ENCODE results near the gene EDARADD. TPM values are rescaled to one million over a fixed set of nuclear protein-coding genes. Genes with fewer than 3 reads are reported as not detected.

EDARADD gene
- total and polyA plus RNA-seq, 2 of the 8 experiments (the other 6 are each of a cell fraction or from before 2014, with no cell fraction given) = 3.4 to 6.1 TPM

DNA sequence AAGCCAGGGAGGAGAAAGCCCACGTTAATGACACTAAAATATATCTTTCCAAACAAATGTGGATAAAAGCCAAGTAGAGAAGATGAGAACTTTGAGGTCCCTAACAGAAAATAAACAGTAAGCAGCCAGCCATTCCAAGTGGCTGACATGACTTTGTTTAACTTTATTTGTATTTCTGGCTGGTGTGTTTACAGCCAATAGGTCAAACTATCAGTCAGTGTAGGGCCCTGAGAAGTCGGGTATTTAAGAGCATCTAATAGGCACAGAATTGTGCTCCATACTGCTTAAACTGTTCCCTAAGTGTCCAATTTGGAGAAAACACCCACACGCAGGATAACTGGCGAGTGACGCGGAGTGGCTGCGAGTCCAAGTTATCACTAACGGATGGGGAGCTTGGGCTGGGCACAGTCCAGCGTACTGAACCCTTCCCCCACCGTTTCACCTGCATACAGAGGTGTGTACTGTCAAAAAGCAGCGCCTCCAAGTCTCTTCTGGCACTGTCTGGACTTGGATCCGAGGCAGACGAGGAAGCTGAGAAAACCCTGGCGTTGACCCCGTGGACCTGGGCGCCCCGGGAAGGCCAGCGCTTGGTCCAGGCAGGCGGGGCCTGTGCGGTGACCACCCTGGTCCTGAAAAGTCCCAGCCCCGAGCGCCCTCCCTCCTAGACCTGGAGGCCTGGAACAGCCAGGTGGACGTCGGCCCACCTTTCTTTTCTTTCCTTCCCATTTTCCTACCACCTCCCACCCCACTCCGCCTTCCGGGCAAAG, 129.0 kb downstream of the EDARADD start:
- Histone ChIP-seq H4K91ac (replicated peaks; ENCODE audit: insufficient read length, low read length) (peak overlapping the region; percentile 75), H3K36me3 (ENCODE audit: control insufficient read depth in 2 of 4, insufficient read depth in 4 of 4, low read length in 3 of 4) (no peaks in the 10 kb centered on the region), H2BK120ac (replicated peaks; ENCODE audit: low read depth, low read length) (peak overlapping the region; percentile 0), H3K14ac (ENCODE audit: insufficient read length) (no peak overlapping the region), H3K79me1 (ENCODE audit: low read depth, low read length) (no peaks in the 10 kb centered on the region), H3K79me2 (ENCODE audit: control insufficient read depth in 1 of 2, insufficient read depth in 2 of 2, low read length in 2 of 2) (no peaks in the 10 kb centered on the region), H2BK20ac (ENCODE audit: low read length) (no peak overlapping the region), H3K27ac (ENCODE audit: low read depth, low read length) (no peak overlapping the region), H4K8ac (ENCODE audit: extremely low read depth, insufficient read depth, low read length) (peak overlapping the region; percentile 75; the same call in 1 of the 2 replicates), H2BK15ac (ENCODE audit: low read length) (peak overlapping the region; percentile 46; the same call in 1 of the 2 replicates), H3K4me3 (ENCODE audit: extremely low read depth in 1 of 4, insufficient read depth in 2 of 4, low read depth in 3 of 4, low read length in 4 of 4) (peak overlapping the region; percentile 67 to 83 (median 76)), H3K27me3 (replicated peaks in 1 of 4; ENCODE audit: control insufficient read depth in 3 of 4, extremely low read depth in 1 of 4, insufficient read depth in 3 of 4, low read length in 3 of 4) (peaks cover 0 to 21% (median 11%) of the 10 kb centered on the region in 4 experiments; a peak in 5 of 7 replicates), H4K5ac (ENCODE audit: insufficient read length, low read depth, low read length) (no peak overlapping the region), H2BK5ac (ENCODE audit: low read depth, low read length) (no peak overlapping the region), H3K56ac (replicated peaks; ENCODE audit: insufficient read length, low read depth, low read length) (no peak overlapping the region), H3K23me2 (ENCODE audit: low read depth, low read length) (peaks cover 12% of the 10 kb centered on the region), H3K23ac (ENCODE audit: insufficient read length) (no peak overlapping the region), H2AK5ac (ENCODE audit: low read depth, low read length) (no peak overlapping the region), H2AFZ (ENCODE audit: low read length) (peak overlapping the region; percentile 78), H3K9ac (replicated peaks in 1 of 4; ENCODE audit: extremely low read depth in 1 of 4, low read depth in 3 of 4, low read length in 3 of 4) (peak overlapping the region in 1 of 4 experiments; percentile 10; a peak in 1 of 7 replicates), H4K20me1 (replicated peaks in 1 of 2; ENCODE audit: control insufficient read depth in 1 of 2, insufficient read depth in 2 of 2, low read length in 2 of 2) (no peaks in the 10 kb centered on the region), H2BK12ac (ENCODE audit: low read depth, low read length) (0 out of 2 replicates have a peak overlapping the region, but pooled peaks have one; percentile 68), H3K4me2 (ENCODE audit: insufficient read depth in 1 of 2, low read depth in 2 of 2, low read length in 2 of 2) (peak overlapping the region; percentile 93 to 98), H3K18ac (ENCODE audit: extremely low read depth, low read length) (peak overlapping the region; percentile 83), H3K9me3 (ENCODE audit: insufficient read depth in 2 of 2, low read depth in 1 of 2, low read length in 1 of 2) (no peaks in the 10 kb centered on the region), H3K4ac (replicated peaks; ENCODE audit: insufficient read length, low read depth, low read length) (no peak overlapping the region), H3K4me1 (replicated peaks in 1 of 4; ENCODE audit: control insufficient read depth in 3 of 4, insufficient read depth in 4 of 4, low read length in 3 of 4) (no peaks in the 10 kb centered on the region; a peak in 3 of 7 replicates)
- FAIRE-seq = no peak
- 64% methylated on average over 26 of the region's 26 CpGs; no CpG with 5 or more reads in 1 of the 2 experiments for WGBS, 2 experiments (ENCODE audit: extremely low coverage in 1 of 2, insufficient coverage in 1 of 2, insufficient read length in 1 of 2, insufficient replicate concordance in 2 of 2, low coverage in 1 of 2, low lambda C conversion rate in 2 of 2, missing lambda C conversion rate in 1 of 2)
- POLR2A ChIA-PET (ENCODE audit: partially characterized antibody) = interaction anchor here (1.8 to 2.0 kb wide), 2 partner anchors 9 to 12 kb away, joined by 4 to 5 read pairs; no protein-coding TSS in a partner anchor
- CTCF ChIA-PET (ENCODE audit: partially characterized antibody) = interaction anchor here (0.6 to 0.7 kb wide), 2 partner anchors 10 to 45 kb away, joined by 3 read pairs; no protein-coding TSS in a partner anchor
- peak in 1 of 2 experiments; percentile 63 for DNase-seq (ENCODE audit: low read depth in 1 of 2, low spot score in 2 of 2)
- no peak for TF ChIP-seq TAF1 (IDR thresholded peaks at IDR 0.05; ENCODE audit: low read depth, low read length)
- TF ChIP-seq KDM5A (IDR thresholded peaks at IDR 0.05; ENCODE audit: low read length) = no peak
- TF ChIP-seq, protein P1, sequence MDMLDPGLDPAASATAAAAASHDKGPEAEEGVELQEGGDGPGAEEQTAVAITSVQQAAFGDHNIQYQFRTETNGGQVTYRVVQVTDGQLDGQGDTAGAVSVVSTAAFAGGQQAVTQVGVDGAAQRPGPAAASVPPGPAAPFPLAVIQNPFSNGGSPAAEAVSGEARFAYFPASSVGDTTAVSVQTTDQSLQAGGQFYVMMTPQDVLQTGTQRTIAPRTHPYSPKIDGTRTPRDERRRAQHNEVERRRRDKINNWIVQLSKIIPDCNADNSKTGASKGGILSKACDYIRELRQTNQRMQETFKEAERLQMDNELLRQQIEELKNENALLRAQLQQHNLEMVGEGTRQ (IDR thresholded peaks at IDR 0.05; ENCODE audit: low read length) = no peak
- no peak for TF ChIP-seq RBBP5 (IDR thresholded peaks at IDR 0.05; ENCODE audit: borderline replicate concordance, low read depth, low read length)
- TF ChIP-seq POU5F1 (IDR thresholded peaks at IDR 0.05; ENCODE audit: low read depth, low read length) = no peak
- TF ChIP-seq EZH2 (IDR thresholded peaks at IDR 0.05; ENCODE audit: low read depth, low read length, severe bottlenecking) = no peak
- no peak for TF ChIP-seq TEAD4 (IDR thresholded peaks at IDR 0.05; ENCODE audit: low read depth, low read length)
- no peak for TF ChIP-seq CBX8 (IDR thresholded peaks at IDR 0.05; ENCODE audit: borderline replicate concordance, low read depth, low read length)
- TF ChIP-seq SAP30 (IDR thresholded peaks at IDR 0.05; ENCODE audit: insufficient read depth, insufficient replicate concordance, low read length) = no peak
- no peak for TF ChIP-seq TBP (IDR thresholded peaks at IDR 0.05; ENCODE audit: low read depth, low read length)
- TF ChIP-seq YY1 (IDR thresholded peaks at IDR 0.05; ENCODE audit: low read depth, low read length) = no peak
